ENCODE results near the gene HOXA6. TPM values are rescaled to one million over a fixed set of nuclear protein-coding genes. Genes with fewer than 3 reads are reported as not detected.
A peak's percentile ranks its signal among the peaks of the same experiment; 100 is the strongest.

The HOXA6 gene
- total and polyA plus RNA-seq, 11 donors, result not detected

DNA sequence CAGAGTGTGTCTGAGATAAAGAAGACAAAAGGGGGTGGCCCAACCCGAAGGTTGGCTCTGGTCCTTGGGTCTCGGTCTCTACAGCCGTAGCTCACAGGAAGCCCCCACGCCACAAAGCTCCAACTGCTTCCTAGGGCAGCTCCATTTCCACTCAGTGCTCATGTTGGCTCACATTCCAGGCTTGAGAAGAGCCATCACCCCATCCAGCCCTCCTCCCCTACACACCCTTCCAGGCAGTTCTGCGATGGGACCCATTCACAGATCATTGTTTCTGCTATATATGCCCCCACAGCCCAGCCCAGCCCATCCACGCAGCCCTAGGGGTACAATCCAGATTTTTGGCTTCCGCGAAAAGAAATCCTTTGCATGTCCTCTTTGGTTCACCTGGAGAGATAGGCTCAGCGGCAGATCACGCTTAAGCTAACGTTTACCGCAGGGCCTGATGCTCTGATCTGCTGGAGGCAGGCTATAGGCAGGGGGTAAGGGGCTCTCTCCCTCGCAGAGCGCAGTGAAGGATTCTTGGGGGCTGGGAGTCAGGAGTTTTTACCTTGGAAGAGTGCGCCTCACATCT is 43.7 kb upstream of the HOXA6 start:
- DNase-seq (no peak), ATAC-seq (no peak)
- H3K9me3 ChIP-seq, result no peaks in the 10 kb centered on the region
- H3K4me1 ChIP-seq, result peaks cover 4 to 40% (median 26%) of the 10 kb centered on the region in 12 donors
- H3K27me3 ChIP-seq, result peaks cover 82 to 100% (median 98%) of the 10 kb centered on the region in 9 donors
- intact Hi-C loops (cut with DNase I), result loop anchor here in 8 of 10 donors (10.0 kb wide), 5 partner anchors 594 to 904 kb away; no protein-coding TSS in a partner anchor
- no peak for TF ChIP-seq POLR2A (IDR thresholded peaks at IDR 0.05)
- TF ChIP-seq CTCF (IDR thresholded peaks at IDR 0.05), result no peak
- H3K27ac ChIP-seq, result peak overlapping the region in 1 of 12 donors; percentile 91
- WGBS, 4 donors, result 26 to 37% (median 29%) methylated on average over 15 of the region's 15 CpGs
- no peak overlapping the region for H3K4me3 ChIP-seq
- H3K36me3 ChIP-seq, result no peaks in the 10 kb centered on the region

- H3K27me3 ChIP-seq, result peaks cover 84 to 100% (median 98%) of the 10 kb centered on the region in 9 donors
- H3K4me1 ChIP-seq, result peaks cover 4 to 48% (median 26%) of the 10 kb centered on the region in 12 donors
- TF ChIP-seq CTCF (IDR thresholded peaks at IDR 0.05) (no peak), POLR2A (IDR thresholded peaks at IDR 0.05) (no peak)
- H3K36me3 ChIP-seq, result no peaks in the 10 kb centered on the region
- intact Hi-C loops (cut with DNase I), result loop anchor here in 8 of 10 donors (10.0 kb wide), 5 partner anchors 595 to 905 kb away; no protein-coding TSS in a partner anchor
- WGBS, 4 donors, result 33 to 42% (median 39%) methylated on average over 7 of the region's 7 CpGs
- H3K4me3 ChIP-seq, result no peak overlapping the region
- ATAC-seq (no peak), DNase-seq (no peak)
- peak overlapping the region in 1 of 12 donors; percentile 91 for H3K27ac ChIP-seq
- H3K9me3 ChIP-seq, result no peaks in the 10 kb centered on the region
Observed at GRCh38 chr7:27189997-27190748, 42.6 kb upstream of the HOXA6 start.

GRCh38 chr7:27189295-27189996 is 41.9 kb upstream of the HOXA6 start:
- TF ChIP-seq CTCF (IDR thresholded peaks at IDR 0.05) (no peak), POLR2A (IDR thresholded peaks at IDR 0.05) (no peak)
- ATAC-seq (no peak), DNase-seq (peak in 1 of 5 donors; percentile 47)
- intact Hi-C loops (cut with DNase I), result no loop called here
- Histone ChIP-seq H3K36me3 (no peaks in the 10 kb centered on the region), H3K27me3 (peaks cover 85 to 100% (median 100%) of the 10 kb centered on the region in 9 donors), H3K27ac (peak overlapping the region in 1 of 12 donors; percentile 91), H3K4me1 (peaks cover 4 to 55% (median 30%) of the 10 kb centered on the region in 12 donors), H3K4me3 (peak overlapping the region in 9 of 12 donors; percentile 1 to 44 (median 22)), H3K9me3 (no peaks in the 10 kb centered on the region)
- 9 to 35% (median 15%) methylated on average over 8 to 22 of the region's 22 CpGs for WGBS, 4 donors

All from heart left ventricle (tissue), 16 donors.